HUES64 (cell line): ENCODE data around the gene SPRR2G.
"Not testable (repeated sequence)": the region's sequence is repeated elsewhere in the genome, so short reads cannot be mapped to it uniquely, and the experiment has no call there.

ENCODE experiments used
- H3K27ac ChIP-seq: 2 replicates; pipeline ENCODE4 v1.7.0; 2013; ENCODE audit warnings: low read depth, low read length, inconsistent platforms
- H3K27me3 ChIP-seq: 2 replicates; pipeline ENCODE4 v1.6.1; 2013; ENCODE audit warnings: mild to moderate bottlenecking, low read length; ENCODE audit not compliant: insufficient read depth
- H3K36me3 ChIP-seq: 2 replicates; pipeline ENCODE4 v1.6.1; 2013; ENCODE audit warnings: mild to moderate bottlenecking, low read length; ENCODE audit not compliant: insufficient read depth
- H3K4me1 ChIP-seq: 2 replicates; pipeline ENCODE4 v1.6.1; 2013; ENCODE audit warnings: mild to moderate bottlenecking, low read length, moderate library complexity; ENCODE audit not compliant: insufficient read depth
- H3K4me3 ChIP-seq: 2 replicates; pipeline ENCODE4 v1.5.1; 2013; ENCODE audit warnings: mild to moderate bottlenecking, low read length, moderate library complexity
- H3K9ac ChIP-seq: 2 replicates; pipeline ENCODE4 v1.6.1; 2013; ENCODE audit warnings: mild to moderate bottlenecking, low read depth, low read length
- H3K9me3 ChIP-seq: 2 replicates; pipeline ENCODE4 v1.6.1; 2013; ENCODE audit warnings: low read depth, low read length; ENCODE audit not compliant: insufficient read depth
- WGBS: fragments of 150-250, 120-280 bp; methylation state at CpG from one replicate; pipeline ENCODE4 v1.1.7; 2013; ENCODE audit warnings: missing lambda C conversion rate; 5-methylcytosine and 5-hydroxymethylcytosine counted together

Gene SPRR2G

GRCh38 chr1:153119491-153119971 is 31.2 kb downstream of the SPRR2G start:
- H3K9ac ChIP-seq = no peak overlapping the region
- H3K36me3 ChIP-seq = no peaks in the 10 kb centered on the region
- no peak overlapping the region for H3K27ac ChIP-seq
- no peaks in the 10 kb centered on the region for H3K27me3 ChIP-seq
- 85% methylated on average over 3 of the region's 3 CpGs for WGBS
- no peak overlapping the region for H3K4me3 ChIP-seq
- H3K9me3 ChIP-seq = peaks cover 3% of the 10 kb centered on the region; the same call in 1 of the 2 replicates
- peaks cover 10% of the 10 kb centered on the region for H3K4me1 ChIP-seq

- not testable (repeated sequence) for H3K27me3 ChIP-seq, H3K4me1 ChIP-seq, H3K4me3 ChIP-seq, H3K36me3 ChIP-seq, H3K9me3 ChIP-seq, H3K9ac ChIP-seq, H3K27ac ChIP-seq
Observed at GRCh38 chr1:153115264-153115663, 35.4 kb downstream of the SPRR2G start.

- Histone ChIP-seq H3K4me1 (0 out of 2 replicates have a peak, but pooled peaks cover 5% of the 10 kb centered on the region), H3K9ac (no peak within 1 kb of the TSS), H3K9me3 (no peaks in the 10 kb centered on the region), H3K36me3 (no peaks in the 10 kb centered on the region), H3K4me3 (no peak within 1 kb of the TSS), H3K27ac (no peak within 1 kb of the TSS), H3K27me3 (no peaks in the 10 kb centered on the region)
- WGBS = 91% methylated on average over 3 of the region's 3 CpGs
Observed at GRCh38 chr1:153113416-153113815, 37.3 kb downstream of the SPRR2G start, which contains the start of gene SPRR2F. SPRR2F (minus strand) TSS chr1:153113516; CDS start chr1:153112733, 783 bp downstream.

DNA sequence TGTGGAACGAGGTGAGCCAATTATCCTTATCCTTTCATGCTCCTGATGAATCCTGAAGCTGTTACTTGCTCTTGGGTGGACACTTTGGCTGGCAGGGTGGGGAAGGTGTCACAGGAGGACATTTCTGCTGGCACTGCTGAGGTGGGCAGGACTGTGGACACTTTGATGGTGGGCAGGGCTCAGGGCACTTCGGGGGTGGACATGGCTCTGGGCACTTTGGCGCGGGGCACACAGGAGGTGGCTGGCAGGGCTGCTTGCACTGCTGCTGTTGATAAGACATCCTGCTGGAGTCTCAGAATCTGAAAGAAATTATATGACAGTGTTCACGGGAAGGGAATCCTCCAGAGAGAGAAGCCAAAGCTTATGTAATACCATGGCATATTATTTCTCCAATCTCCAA is 38.2 kb downstream of the SPRR2G start:
- not testable (repeated sequence) for H3K36me3 ChIP-seq, H3K9me3 ChIP-seq, H3K4me3 ChIP-seq, H3K27me3 ChIP-seq, H3K9ac ChIP-seq, H3K27ac ChIP-seq, H3K4me1 ChIP-seq
- WGBS = 88% methylated on average over 5 of the region's 5 CpGs

DNA sequence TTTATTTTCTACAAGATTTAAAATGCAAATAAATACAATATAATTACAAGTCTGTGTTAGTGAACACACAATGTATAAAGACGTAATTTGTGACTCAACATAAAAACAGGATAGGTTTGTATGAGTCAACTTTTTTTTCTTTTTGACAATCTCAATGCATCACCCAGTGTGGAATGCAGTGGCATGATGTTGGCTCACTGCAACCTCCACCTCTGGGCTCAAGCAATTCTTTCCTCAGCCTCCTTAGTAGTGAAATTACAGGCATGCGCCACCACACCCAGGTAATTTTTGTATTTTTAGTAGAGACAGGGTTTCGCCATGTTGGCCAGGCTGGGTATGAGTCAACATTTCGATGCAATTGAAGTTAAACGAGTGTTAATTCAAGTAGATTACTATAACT is 50.4 kb downstream of the SPRR2G start:
- Histone ChIP-seq H3K27me3 (no peaks in the 10 kb centered on the region), H3K9ac (no peak overlapping the region), H3K9me3 (no peaks in the 10 kb centered on the region), H3K27ac (no peak overlapping the region), H3K4me3 (no peak overlapping the region), H3K36me3 (no peaks in the 10 kb centered on the region), H3K4me1 (no peaks in the 10 kb centered on the region)
- 100% methylated on average over 2 of the region's 5 CpGs for WGBS
